ENCODE measurements around the gene ARPC4. TPM values are rescaled to one million over a fixed set of nuclear protein-coding genes. Genes with fewer than 3 reads are reported as not detected.

The ARPC4 gene
- total RNA-seq, 4 donors from 2014 or later: 104 to 189 (median 143) TPM

Other genes with a start within 250 kb of the ARPC4 start
- under 1 TPM in 2 of 4 donors, not detected in 2; 0.14 to 0.32 TPM for gene LHFPL4, start 239.3 kb upstream of the ARPC4 start, total RNA-seq
- gene MTMR14, start 143.6 kb upstream of the ARPC4 start, total RNA-seq: 10 to 100 TPM; 34.5 to 43.4 (median 40.4) TPM
- not detected for gene CPNE9, start 89.2 kb upstream of the ARPC4 start, total RNA-seq
- gene BRPF1, start 61.3 kb upstream of the ARPC4 start, total RNA-seq: 10 to 100 TPM in 3 of 4 donors, 1 to 10 TPM in 1; 9.4 to 18.7 (median 14.9) TPM
- gene OGG1, start 43.1 kb upstream of the ARPC4 start, total RNA-seq: 10 to 100 TPM; 27.8 to 69.5 (median 39.7) TPM
- gene CAMK1, start 23.1 kb upstream of the ARPC4 start, total RNA-seq: 10 to 100 TPM in 3 of 4 donors, 1 to 10 TPM in 1; 5.6 to 45.0 (median 15.6) TPM
- 100 to 1,000 TPM in 2 of 4 donors, 10 to 100 TPM in 2; 53.7 to 504 (median 92.0) TPM for gene TADA3, start 609 bp upstream of the ARPC4 start, total RNA-seq
- gene TTLL3, start 17.2 kb downstream of the ARPC4 start, total RNA-seq: 100 to 1,000 TPM in 2 of 4 donors, 10 to 100 TPM in 2; 47.4 to 352 (median 154) TPM
- gene RPUSD3, start 50.9 kb downstream of the ARPC4 start, total RNA-seq: 10 to 100 TPM; 34.1 to 78.0 (median 43.9) TPM
- gene CIDEC, start 87.2 kb downstream of the ARPC4 start, total RNA-seq: 10 to 100 TPM in 3 of 4 donors, under 1 TPM in 1; 1.00 to 50.5 (median 48.0) TPM
- gene JAGN1, start 97.5 kb downstream of the ARPC4 start, total RNA-seq: 10 to 100 TPM in 3 of 4 donors, 1 to 10 TPM in 1; 5.8 to 73.0 (median 28.5) TPM
- gene IL17RE, start 109.8 kb downstream of the ARPC4 start, total RNA-seq: 100 to 1,000 TPM in 2 of 4 donors, 10 to 100 TPM in 2; 81.5 to 178 (median 108) TPM
- gene IL17RC, start 124.0 kb downstream of the ARPC4 start, total RNA-seq: 10 to 100 TPM; 61.1 to 74.4 (median 67.1) TPM
- 10 to 100 TPM in 3 of 4 donors, 1 to 10 TPM in 1; 7.1 to 36.8 (median 18.9) TPM for gene CRELD1, start 140.8 kb downstream of the ARPC4 start, total RNA-seq
- gene PRRT3, start 159.3 kb downstream of the ARPC4 start, total RNA-seq: 1 to 10 TPM in 3 of 4 donors, under 1 TPM in 1; 0.20 to 3.0 (median 1.6) TPM
- gene EMC3, start 193.8 kb downstream of the ARPC4 start, total RNA-seq: 10 to 100 TPM in 3 of 4 donors, 1 to 10 TPM in 1; 9.7 to 39.2 (median 23.5) TPM
- gene FANCD2, start 233.4 kb downstream of the ARPC4 start, total RNA-seq: 10 to 100 TPM in 1 of 4 donors, 1 to 10 TPM in 2, under 1 TPM in 1; 0.80 to 43.0 (median 4.9) TPM

Data from transverse colon (tissue), 4 donors.